Ishikawa (cell line): ENCODE data around the gene RFX2.

Experiments used
- FOXM1 ChIP-seq: IDR thresholded peaks from 2 replicates; pipeline ENCODE4 v1.6.1; 2012; ENCODE audit warnings: low read depth, borderline replicate concordance
- TAF1 ChIP-seq: IDR thresholded peaks from 2 replicates; pipeline ENCODE4 v1.6.1; 2012; ENCODE audit warnings: low read depth, mild to moderate bottlenecking
- USF1 ChIP-seq: IDR thresholded peaks from 2 replicates; pipeline ENCODE4 v1.6.1; 2012

GRCh38 chr19:6067975-6068374 is 42.3 kb downstream of the RFX2 start:
- TF ChIP-seq TAF1, result no peak
- TF ChIP-seq FOXM1, result no peak
- no peak for TF ChIP-seq USF1
